Stimulated activated CD8-positive, alpha-beta memory T cell treated with anti-CD3 and anti-CD28 coated beads, Interleukin-7, amount 100 ng/mL, for 48 hours (primary cell): ENCODE results near the gene DHDH.
"Not testable (repeated sequence)": the region's sequence is repeated elsewhere in the genome, so short reads cannot be mapped to it uniquely, and the experiment has no call there.

Experiments used
- DNase-seq, 2 donors: peaks; one replicate each; pipeline ENCODE4 v3.0.0-alpha.2; 2020; ENCODE audit warnings: low read depth in 1 of 2; ENCODE audit errors: extremely low read depth in 1 of 2

DHDH gene

GRCh38 chr19:48933382-48933932 is at the start of gene DHDH:
TSS of gene DHDH (plus strand) at chr19:48933699. CDS start at chr19:48933722, 23 bp downstream.
- DNase-seq: peak; percentile 57 to 71

DNA sequence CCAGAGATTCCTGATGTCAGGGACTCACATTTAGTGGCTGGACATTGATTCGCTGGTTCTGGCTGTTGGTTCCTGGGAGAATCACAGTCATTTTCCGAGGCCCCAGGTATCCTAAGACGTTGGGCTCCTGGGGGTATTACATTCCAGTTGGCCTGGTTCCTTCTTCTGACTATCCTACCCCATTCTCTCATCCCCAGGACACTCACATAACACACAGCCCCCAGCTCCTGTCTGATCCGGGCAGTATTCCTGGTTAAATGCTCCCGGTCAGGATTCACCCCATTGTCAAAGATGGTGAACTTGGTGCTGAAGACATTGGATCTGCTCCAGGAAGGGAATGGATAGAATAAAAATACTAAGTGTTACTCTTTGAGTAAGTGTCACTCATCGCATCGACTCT is 49.8 kb upstream of the DHDH start:
- DNase-seq: no peak

- DNase-seq: no peak
Measured at GRCh38 chr19:48887861-48888612, 45.5 kb upstream of the DHDH start.

DNA sequence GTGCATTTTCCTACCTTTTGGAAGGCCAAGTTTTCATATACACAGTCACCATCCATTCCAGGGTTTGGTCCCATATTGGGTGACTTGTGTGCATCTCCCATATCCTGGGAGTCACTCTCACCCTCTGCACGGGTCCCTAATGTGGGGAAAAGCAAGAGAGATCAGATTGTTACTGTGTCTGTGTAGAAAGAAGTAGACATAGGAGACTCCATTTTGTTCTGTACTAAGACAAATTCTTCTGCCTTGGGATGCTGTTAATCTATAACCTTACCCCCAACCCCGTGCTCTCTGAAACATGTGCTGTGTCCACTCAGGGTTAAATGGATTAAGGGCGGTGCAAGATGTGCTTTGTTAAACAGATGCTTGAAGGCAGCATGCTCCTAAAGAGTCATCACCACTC is 44.0 kb upstream of the DHDH start:
- DNase-seq: not testable (repeated sequence)

- DNase-seq: no peak
Measured at GRCh38 chr19:48890551-48890950, 42.9 kb upstream of the DHDH start.

- no peak for DNase-seq
Measured at GRCh38 chr19:48895226-48895625, 38.3 kb upstream of the DHDH start.

DNA sequence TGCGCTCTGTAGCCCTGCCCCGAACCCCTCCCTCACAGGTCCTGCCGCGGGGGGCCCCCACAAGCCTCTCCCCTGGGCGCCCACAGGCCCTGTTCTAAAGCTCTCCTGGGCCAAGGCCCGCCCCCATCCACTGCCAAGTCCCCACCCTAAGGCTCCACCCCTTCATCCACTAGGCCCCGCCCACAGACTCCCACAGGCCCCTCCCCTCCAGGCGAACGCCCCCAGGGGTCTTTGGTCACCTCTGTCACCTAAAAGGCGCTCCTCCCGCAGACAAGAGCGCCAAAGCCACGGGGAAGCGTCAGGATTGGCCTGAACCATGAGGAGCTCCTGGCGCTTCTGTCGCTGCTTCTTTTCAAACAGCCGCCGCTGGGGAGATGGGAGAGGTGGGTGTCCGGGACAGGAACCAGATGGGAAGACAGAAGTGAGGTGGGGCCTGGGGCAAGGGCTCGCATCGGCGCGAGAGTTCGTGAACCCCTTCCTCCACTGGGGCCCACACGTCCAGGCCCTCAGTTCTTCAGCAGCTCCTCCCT is 37.2 kb upstream of the DHDH start:
- peak in 1 of 2 donors; percentile 48 for DNase-seq

GRCh38 chr19:48897181-48897580 is 36.3 kb upstream of the DHDH start:
- DNase-seq: no peak

DNA sequence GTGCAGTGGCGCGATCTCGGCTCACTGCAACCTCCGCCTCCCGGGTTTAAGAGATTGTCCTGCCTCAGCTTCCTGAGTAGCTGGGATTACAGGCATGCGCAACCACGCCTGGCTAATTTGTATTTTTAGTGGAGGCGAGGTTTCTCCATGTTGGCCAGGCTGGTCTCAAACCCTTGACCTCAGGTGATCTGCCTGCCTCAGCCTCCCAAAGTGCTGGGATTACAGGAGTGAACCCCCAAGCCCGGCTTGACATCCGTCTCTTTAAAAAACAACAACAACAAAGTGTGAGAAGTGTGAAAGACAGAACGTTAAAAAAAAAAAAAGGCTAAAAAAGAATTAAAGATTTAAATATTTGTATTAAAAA is 34.1 kb upstream of the DHDH start:
- DNase-seq: not testable (repeated sequence)

DNA sequence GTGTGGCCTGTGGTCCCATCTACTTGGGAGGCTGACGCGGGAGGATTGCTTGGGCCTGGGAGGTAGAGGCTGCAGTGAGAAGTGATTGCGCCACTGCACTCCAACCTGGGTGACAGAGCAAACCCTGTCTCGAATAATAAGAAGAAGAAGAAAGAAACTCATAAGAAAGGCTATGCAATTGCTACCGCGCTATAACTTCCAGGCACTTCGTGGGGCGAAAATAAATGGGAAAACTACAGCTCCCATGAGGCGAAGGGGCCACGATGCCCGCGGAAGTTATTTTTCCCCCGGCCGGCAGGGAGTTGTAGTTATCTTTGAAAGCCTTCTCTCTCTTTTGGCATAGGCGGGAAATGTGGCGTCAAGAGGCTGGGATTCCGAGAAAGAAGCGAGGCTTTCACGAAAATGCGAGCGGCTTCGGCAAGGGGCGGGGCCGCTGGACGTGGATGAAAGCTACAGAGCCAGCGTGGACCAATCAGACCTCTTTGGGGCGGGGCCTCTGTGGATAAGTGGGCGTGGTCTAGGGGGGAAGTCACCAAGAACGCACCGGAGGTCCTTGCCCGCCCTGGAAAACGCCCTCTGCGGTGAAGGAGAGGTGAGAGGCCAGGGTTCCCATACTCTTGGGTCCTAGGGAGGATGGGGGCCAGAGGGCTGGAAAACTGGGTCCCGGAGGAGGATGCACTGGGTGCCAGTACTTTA is 33.6 kb upstream of the DHDH start, which contains the start of gene NUCB1:
TSS of gene NUCB1 (plus strand) at position 532 of the 696 bp plus-strand sequence. CDS start 485 bp downstream, outside the sequence.
- DNase-seq: peak; percentile 97 to 100

GRCh38 chr19:48900477-48901406 is 32.8 kb upstream of the DHDH start:
- DNase-seq: no peak

DNA sequence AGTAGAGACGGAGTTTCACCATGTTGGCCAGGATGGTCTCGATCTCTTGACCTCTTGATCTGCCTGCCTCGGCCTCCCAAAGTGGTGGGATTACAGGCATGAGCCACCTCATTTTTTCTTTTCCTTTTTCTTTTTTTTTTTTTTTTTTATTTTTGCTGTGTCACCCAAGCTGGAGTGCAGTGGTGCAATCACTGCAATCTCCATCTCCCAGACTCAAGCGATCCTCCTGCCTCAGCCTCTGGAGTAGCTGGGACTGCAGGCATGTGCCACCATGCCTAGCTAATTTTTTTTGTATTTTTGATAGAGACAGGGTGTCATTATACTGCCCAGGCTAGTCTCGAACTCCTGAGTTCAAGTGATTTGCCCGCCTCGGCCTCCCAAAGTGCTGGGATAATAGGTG is 31.2 kb upstream of the DHDH start:
- not testable (repeated sequence) for DNase-seq

DNA sequence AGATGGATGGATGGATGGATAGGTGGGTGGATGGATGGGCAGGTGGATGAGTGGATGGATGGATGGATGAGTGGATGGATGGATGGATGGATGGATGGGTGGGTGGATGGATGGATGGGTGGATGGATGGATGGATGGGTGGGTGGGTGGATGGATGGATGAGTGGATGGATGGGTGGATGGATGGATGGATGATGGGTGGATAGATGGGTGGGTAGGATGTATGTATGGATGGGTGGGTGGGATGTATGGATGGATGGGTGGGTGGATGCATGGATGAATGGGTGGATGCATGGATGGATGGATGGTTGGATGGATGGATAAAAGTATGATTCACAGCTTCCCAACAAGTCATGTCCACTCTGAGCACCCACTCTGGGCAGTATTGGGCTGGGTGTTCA is 29.7 kb upstream of the DHDH start:
- not testable (repeated sequence) for DNase-seq

- DNase-seq: no peak
Measured at GRCh38 chr19:48905664-48906063, 27.8 kb upstream of the DHDH start.

GRCh38 chr19:48906324-48906723 is 27.2 kb upstream of the DHDH start:
- DNase-seq: no peak

GRCh38 chr19:48907671-48908070 is 25.8 kb upstream of the DHDH start:
- DNase-seq: no peak

GRCh38 chr19:48909424-48910077 is 23.9 kb upstream of the DHDH start:
- not testable (repeated sequence) for DNase-seq

DNA sequence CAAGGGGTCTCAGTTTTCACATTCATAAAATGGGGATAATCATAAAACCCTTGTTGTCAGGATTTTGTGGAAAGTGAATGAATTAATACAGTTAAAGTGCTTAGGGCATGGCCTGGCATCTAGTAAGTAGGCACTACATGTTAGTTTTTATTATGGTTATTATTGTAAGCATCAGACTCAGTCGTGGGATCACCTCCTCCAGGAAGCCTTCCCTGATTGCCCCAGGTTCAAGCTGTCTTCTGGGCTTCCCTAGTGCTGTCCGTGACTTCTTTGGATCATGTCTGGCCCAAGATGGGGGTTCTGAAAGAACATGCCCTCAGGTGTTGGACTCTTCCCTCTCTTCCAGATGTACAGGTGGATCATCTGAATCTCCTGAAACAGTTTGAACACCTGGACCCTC is 22.7 kb upstream of the DHDH start:
- no peak for DNase-seq

DNA sequence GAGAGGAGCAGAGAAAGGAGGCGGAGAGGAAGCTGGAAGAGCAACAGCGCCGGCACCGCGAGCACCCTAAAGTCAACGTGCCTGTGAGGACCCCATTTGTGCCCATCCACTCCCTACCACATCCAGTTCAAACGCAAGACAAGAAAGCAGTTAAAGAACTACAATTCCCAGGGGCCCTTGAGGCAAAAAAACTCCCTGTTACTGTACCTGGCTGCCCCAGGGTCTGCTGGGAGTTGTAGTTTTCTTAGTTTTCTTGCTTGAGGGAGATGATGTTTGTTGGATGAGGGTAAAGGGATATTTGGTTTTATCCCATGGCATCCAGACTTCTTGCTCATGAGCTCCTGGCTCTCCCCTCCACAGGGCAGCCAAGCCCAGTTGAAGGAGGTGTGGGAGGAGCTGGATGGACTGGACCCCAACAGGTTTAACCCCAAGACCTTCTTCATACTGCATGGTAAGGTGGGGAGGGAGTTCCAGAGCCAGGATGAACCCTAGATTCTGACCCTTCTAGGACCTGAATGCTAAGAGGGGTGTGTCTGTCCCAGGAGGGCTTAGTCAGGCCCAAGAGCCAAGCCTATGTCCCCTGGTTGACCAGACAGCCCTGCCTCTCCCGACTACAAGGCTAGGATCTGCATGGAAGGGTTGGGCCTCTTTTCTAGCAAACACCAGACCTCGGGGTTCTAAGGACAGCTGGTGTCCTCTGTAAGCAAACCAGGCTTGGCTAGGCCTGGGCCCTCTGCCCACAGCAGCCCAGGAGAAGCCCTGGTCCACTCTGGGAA is 20.2 kb upstream of the DHDH start:
- no peak for DNase-seq
